ENCODE results near the gene TMCO2. TPM values are rescaled to one million over a fixed set of nuclear protein-coding genes. Genes with fewer than 3 reads are reported as not detected.

The TMCO2 gene
- total and polyA plus RNA-seq, 2 experiments from 2014 or later, result not detected

- Mint-ChIP-seq H3K36me3 (ENCODE audit: low read depth) (no peaks in the 10 kb centered on the region), H3K9me3 (no peaks in the 10 kb centered on the region), H3K4me1 (peaks cover 4% of the 10 kb centered on the region; the same call in 1 of the 3 replicates), H3K4me3 (no peak overlapping the region), H3K27me3 (ENCODE audit: insufficient read depth, low read depth, poor library complexity) (peaks cover 5% of the 10 kb centered on the region), H3K27ac (no peak overlapping the region)
- H3K27ac ChIP-seq (ENCODE audit: low read depth), result no peak overlapping the region
- TF ChIP-seq NANOG (IDR thresholded peaks at IDR 0.05; ENCODE audit: borderline replicate concordance) (no peak), POLR2AphosphoS5 (IDR thresholded peaks at IDR 0.05; ENCODE audit: low read depth) (no peak), STAT1 (IDR thresholded peaks at IDR 0.05; ENCODE audit: unreplicated experiment) (no peak), JUNB (IDR thresholded peaks at IDR 0.05; ENCODE audit: unreplicated experiment) (no peak), ZNF114 (CRISPR knock-in tag; IDR thresholded peaks at IDR 0.05) (no peak)
- peaks cover 11% of the 10 kb centered on the region; the same call in 1 of the 2 replicates for H3K79me2 ChIP-seq (replicated peaks; ENCODE audit: insufficient read depth)
- H3K4me1 ChIP-seq (ENCODE audit: insufficient read depth), result 0 out of 2 replicates have a peak, but pooled peaks cover 5% of the 10 kb centered on the region
- ATAC-seq (no peak), DNase-seq (ENCODE audit: low spot score) (no peak)
- no peaks in the 10 kb centered on the region for H3K9me2 ChIP-seq (ENCODE audit: insufficient read depth)
- H3K4me2 ChIP-seq, result no peak overlapping the region
- no peaks in the 10 kb centered on the region for H3K27me3 ChIP-seq (ENCODE audit: insufficient read depth)
- no peaks in the 10 kb centered on the region for H3K36me3 ChIP-seq (ENCODE audit: insufficient read depth)
- H3F3A ChIP-seq (replicated peaks; ENCODE audit: low read depth), result no peaks in the 10 kb centered on the region
- no peaks in the 10 kb centered on the region for H4K20me1 ChIP-seq (replicated peaks; ENCODE audit: insufficient read depth)
- H2AFZ ChIP-seq, result no peak overlapping the region
- H3K4me3 ChIP-seq, result no peak overlapping the region
Measured at GRCh38 chr1:40252601-40253000, 4.9 kb downstream of the TMCO2 start.

GRCh38 chr1:40255231-40255630 is 7.5 kb downstream of the TMCO2 start:
- H3F3A ChIP-seq (replicated peaks; ENCODE audit: low read depth), result no peaks in the 10 kb centered on the region; the same call in 1 of the 2 replicates
- H3K4me3 ChIP-seq, result no peak overlapping the region
- TF ChIP-seq ZNF331 (CRISPR knock-in tag; IDR thresholded peaks at IDR 0.05; ENCODE audit: low read depth) (no peak), NANOG (IDR thresholded peaks at IDR 0.05; ENCODE audit: borderline replicate concordance) (no peak), POLR2AphosphoS5 (IDR thresholded peaks at IDR 0.05; ENCODE audit: low read depth) (no peak), REST (IDR thresholded peaks at IDR 0.05; ENCODE audit: unreplicated experiment) (no peak), EZH2phosphoT487 (IDR thresholded peaks at IDR 0.05; ENCODE audit: unreplicated experiment) (no peak), JUNB (IDR thresholded peaks at IDR 0.05; ENCODE audit: unreplicated experiment) (no peak), STAT1 (IDR thresholded peaks at IDR 0.05; ENCODE audit: unreplicated experiment) (no peak)
- H3K4me3 Mint-ChIP-seq, result no peak overlapping the region; the same call in 2 of the 3 replicates
- H3K36me3 ChIP-seq (ENCODE audit: insufficient read depth), result peaks cover under 1% of the 10 kb centered on the region; the same call in 1 of the 2 replicates
- H3K9me2 ChIP-seq (ENCODE audit: insufficient read depth), result no peaks in the 10 kb centered on the region
- no peak overlapping the region for H3K27ac Mint-ChIP-seq
- no peak overlapping the region for H3K27ac ChIP-seq (ENCODE audit: low read depth)
- peaks cover 8% of the 10 kb centered on the region; the same call in 1 of the 2 replicates for H3K4me1 ChIP-seq (ENCODE audit: insufficient read depth)
- no peaks in the 10 kb centered on the region for H3K9me3 Mint-ChIP-seq
- H3K27me3 ChIP-seq (ENCODE audit: insufficient read depth), result no peaks in the 10 kb centered on the region
- H3K4me2 ChIP-seq, result no peak overlapping the region
- DNase-seq (ENCODE audit: low spot score) (no peak), ATAC-seq (no peak)
- H4K20me1 ChIP-seq (replicated peaks; ENCODE audit: insufficient read depth), result 0 out of 2 replicates have a peak, but pooled peaks cover under 1% of the 10 kb centered on the region
- H3K27me3 Mint-ChIP-seq (ENCODE audit: insufficient read depth, low read depth, poor library complexity), result peaks cover 7% of the 10 kb centered on the region
- peaks cover 4% of the 10 kb centered on the region; the same call in 1 of the 3 replicates for H3K4me1 Mint-ChIP-seq
- H3K36me3 Mint-ChIP-seq (ENCODE audit: low read depth), result peaks cover 2% of the 10 kb centered on the region; the same call in 2 of the 3 replicates
- no peak overlapping the region for H2AFZ ChIP-seq
- H3K79me2 ChIP-seq (replicated peaks; ENCODE audit: insufficient read depth), result peaks cover 31% of the 10 kb centered on the region

All from GM23338 (cell line).